NCI-H146 (cell line): ENCODE measurements around the gene MPST.
"Not testable (repeated sequence)": the region's sequence is repeated elsewhere in the genome, so short reads cannot be mapped to it uniquely, and the experiment has no call there.

Experiments
- DNase-seq: peaks from one replicate; lab custom pipeline; 2025; lab: John Stamatoyannopoulos, UW

MPST gene

GRCh38 chr22:37060801-37061610 lies 41.5 kb downstream of the MPST start:
- peak; percentile 28 for DNase-seq

GRCh38 chr22:37061611-37062375 lies 42.3 kb downstream of the MPST start:
- DNase-seq: no peak

GRCh38 chr22:37062376-37062675 lies 42.8 kb downstream of the MPST start:
- no peak for DNase-seq

- peak; percentile 25 for DNase-seq
Observed at GRCh38 chr22:37062702-37063381, 43.3 kb downstream of the MPST start.

GRCh38 chr22:37063431-37064420 lies 44.2 kb downstream of the MPST start:
- DNase-seq: peak; percentile 72

- DNase-seq: no peak
Observed at GRCh38 chr22:37064553-37064952, 45.0 kb downstream of the MPST start.

GRCh38 chr22:37065180-37065579 lies 45.6 kb downstream of the MPST start:
- DNase-seq: no peak

GRCh38 chr22:37065961-37066360 lies 46.4 kb downstream of the MPST start:
- DNase-seq: no peak

- DNase-seq: no peak
Observed at GRCh38 chr22:37067428-37067827, 47.9 kb downstream of the MPST start.

GRCh38 chr22:37068859-37069258 lies 49.3 kb downstream of the MPST start:
- DNase-seq: peak; percentile 12

GRCh38 chr22:37069319-37069718 lies 49.8 kb downstream of the MPST start:
- DNase-seq: no peak

GRCh38 chr22:37069719-37070118 lies 50.2 kb downstream of the MPST start:
- no peak for DNase-seq

GRCh38 chr22:37070334-37070733 lies 50.8 kb downstream of the MPST start:
- no peak for DNase-seq

GRCh38 chr22:37070744-37071143 lies 51.2 kb downstream of the MPST start:
- DNase-seq: no peak

GRCh38 chr22:37071850-37072592 lies 52.5 kb downstream of the MPST start:
- not testable (repeated sequence) for DNase-seq

GRCh38 chr22:37072673-37073072 lies 53.1 kb downstream of the MPST start:
- no peak for DNase-seq

GRCh38 chr22:37074537-37074936 lies 55.0 kb downstream of the MPST start:
- peak; percentile 28 for DNase-seq

- no peak for DNase-seq
Observed at GRCh38 chr22:37075046-37075445, 55.5 kb downstream of the MPST start.

GRCh38 chr22:37075822-37076433 lies 56.4 kb downstream of the MPST start:
- DNase-seq: no peak

- peak; percentile 1 for DNase-seq
Observed at GRCh38 chr22:37077802-37078448, 58.4 kb downstream of the MPST start.
